GM12872 (cell line): ENCODE results near the gene TAF9.
A peak's percentile ranks its signal among the peaks of the same experiment; 100 is the strongest.

ENCODE experiments used
- CTCF ChIP-seq: IDR thresholded peaks from 3 replicates; pipeline ENCODE4 v1.5.1; 2011; ENCODE audit warnings: low read depth, mild to moderate bottlenecking, low read length, moderate library complexity; ENCODE audit not compliant: insufficient read depth

TAF9 gene

DNA sequence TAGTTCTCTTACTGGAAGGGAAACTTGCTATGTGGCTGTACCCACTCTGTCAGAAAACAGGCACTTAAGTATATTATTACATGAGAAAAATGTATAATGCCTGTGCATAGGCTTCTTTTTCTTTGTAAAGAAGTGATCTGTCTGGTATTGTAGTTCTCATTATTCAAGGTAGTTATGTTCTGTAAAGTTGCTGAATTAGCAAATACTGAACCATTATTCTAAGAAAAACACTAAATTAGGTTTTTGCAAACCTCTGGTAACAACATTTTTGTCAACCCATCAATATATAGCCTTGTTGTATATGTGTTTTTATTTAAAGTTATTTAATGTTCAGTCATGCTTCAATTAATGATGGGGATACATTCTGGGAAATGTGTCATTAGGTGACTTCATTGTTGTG lies 9.1 kb upstream of the TAF9 start:
- no peak for TF ChIP-seq CTCF

GRCh38 chr5:69374911-69375446 lies 5.7 kb upstream of the TAF9 start:
- TF ChIP-seq CTCF = no peak

DNA sequence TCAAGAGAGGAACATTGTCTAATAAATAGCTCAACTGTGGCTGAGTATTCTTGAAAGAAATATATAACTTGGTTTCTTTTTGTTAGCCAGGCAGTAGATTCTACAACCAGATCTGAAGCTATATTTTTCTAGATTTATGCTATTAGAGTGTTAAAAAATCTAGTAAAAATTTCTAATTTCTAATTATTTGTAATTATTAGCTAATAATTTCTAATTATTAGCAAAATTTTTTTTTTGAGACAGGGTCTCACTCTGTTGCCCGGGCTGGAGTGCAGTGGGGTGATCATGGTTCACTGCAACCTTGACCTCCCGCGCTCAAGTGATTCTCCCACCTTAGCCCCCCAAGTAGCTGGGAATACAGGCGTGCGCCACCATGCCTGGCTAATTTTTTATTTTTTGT lies 3.1 kb upstream of the TAF9 start:
- no peak for TF ChIP-seq CTCF

DNA sequence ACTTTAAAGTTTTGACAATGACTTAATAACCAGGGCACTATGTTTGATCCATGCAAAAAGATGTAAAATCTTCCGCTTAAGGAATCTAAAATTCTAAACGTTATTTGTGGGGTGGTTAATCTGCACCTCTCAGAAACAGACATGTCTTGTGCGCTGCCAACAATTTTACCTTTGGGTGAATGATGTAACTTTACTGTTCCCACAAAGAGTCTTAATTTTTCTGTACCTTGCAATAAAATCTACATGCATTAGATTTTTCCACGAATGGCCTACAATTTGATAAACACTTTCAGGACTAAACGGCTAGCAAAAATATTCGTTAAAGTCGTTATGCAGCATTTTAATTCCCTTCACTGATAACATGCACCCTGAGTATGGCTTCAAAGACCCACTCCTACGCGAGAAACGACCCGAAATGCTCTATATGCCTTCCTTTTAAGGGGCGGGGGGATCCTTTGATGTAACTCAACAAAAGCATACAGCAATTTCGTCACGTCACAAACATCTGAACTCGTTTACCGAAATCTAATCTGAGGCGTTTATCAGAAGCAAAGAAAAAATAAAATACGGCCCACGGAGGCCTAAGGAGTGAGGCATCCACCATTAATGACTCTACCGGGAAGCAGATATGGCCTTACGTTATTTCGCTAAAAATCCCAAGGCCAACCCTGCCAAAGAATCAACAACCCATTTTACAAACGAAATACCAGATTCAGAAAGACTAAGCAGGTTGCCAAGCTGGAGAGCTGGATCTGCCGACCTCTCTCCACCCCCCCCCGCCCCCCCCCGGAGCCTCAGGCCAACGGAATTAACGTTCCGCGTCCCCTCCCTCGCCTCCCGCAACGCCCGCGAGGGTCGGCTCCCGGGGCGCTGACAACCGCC lies 621 bp downstream of the TAF9 start:
- TF ChIP-seq CTCF = no peak

GRCh38 chr5:69367697-69368279 lies 1.5 kb downstream of the TAF9 start:
- no peak for TF ChIP-seq CTCF

DNA sequence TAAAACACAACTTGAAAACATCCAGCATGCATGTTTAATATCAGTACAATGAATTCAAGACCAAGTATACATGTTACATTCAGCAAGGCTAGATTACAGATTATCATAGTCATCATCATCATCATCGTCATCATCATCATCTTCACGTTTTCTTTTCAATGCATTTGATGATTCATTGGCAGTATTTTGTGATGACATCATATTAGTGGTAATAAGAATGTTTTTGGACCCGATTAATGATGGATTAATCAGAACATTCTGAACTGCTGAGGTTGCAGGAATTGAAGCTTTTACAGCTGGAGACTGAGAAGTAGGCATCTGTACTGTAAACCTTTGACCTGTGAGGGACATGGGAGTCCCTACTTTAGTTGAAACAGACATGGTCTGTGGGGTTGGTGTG lies 4.5 kb downstream of the TAF9 start:
- TF ChIP-seq CTCF = no peak

- peak; percentile 66 for TF ChIP-seq CTCF
Measured at GRCh38 chr5:69364414-69364813, 4.9 kb downstream of the TAF9 start.
